A549 (cell line): Measurements from ENCODE around the gene TNS3.

Experiments used
- BHLHE40 ChIP-seq: IDR thresholded peaks from 2 replicates; pipeline ENCODE4 v1.6.1; 2012; ENCODE audit warnings: low read depth, low read length, inconsistent platforms
- CEBPB ChIP-seq, 2 experiments: fragments of >200 bp in 1 of 2; sonication (Bioruptor Twin) in 1 of 2; formaldehyde crosslinking in 1 of 2; IDR thresholded peaks; 2 replicates each; pipeline ENCODE4 v1.6.1; 2012 to 2016
- TF ChIP-seq, protein P1 (sequence below): fragments of >200 bp; sonication (Bioruptor Twin); formaldehyde crosslinking; IDR thresholded peaks from 3 replicates; pipeline ENCODE4 v1.5.1; 2016
- TF ChIP-seq, protein P2 (sequence below): fragments of 200-600 bp; sonication (generic); IDR thresholded peaks from 2 replicates; pipeline ENCODE4 v1.6.1; 2016; ENCODE audit warnings: antibody characterized with exemption, mild to moderate bottlenecking, moderate library complexity
- TF ChIP-seq, protein P3 (sequence below): fragments of 450-650 bp; IDR thresholded peaks from 2 replicates; pipeline ENCODE4 v1.6.1; 2014; ENCODE audit warnings: antibody characterized with exemption
- TF ChIP-seq, protein P4 (sequence below): fragments of 150-350 bp; IDR thresholded peaks from 2 replicates; pipeline ENCODE4 v1.6.1; 2014; ENCODE audit warnings: low read depth, mild to moderate bottlenecking, low read length

DNA sequence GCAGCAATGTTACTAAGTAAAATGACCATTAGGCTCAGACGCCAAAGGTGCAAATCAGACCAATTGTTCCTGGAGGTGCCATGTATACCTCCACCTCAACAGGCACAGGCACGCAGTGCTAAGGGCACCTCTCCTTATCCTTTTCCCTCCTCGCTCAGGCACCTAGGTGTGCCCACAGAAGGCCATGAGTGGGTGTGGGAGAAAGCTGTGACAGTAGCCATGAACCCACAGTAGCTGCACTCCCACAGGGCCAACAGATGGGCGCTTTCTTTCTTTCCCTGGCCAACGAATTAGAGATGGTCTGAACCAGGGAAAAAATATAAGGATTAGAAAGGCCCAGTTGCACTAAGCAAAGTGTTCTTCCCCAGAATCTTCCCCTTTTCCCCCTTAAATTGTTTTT, 15.5 kb upstream of the TNS3 start:
- TF ChIP-seq, protein P1, sequence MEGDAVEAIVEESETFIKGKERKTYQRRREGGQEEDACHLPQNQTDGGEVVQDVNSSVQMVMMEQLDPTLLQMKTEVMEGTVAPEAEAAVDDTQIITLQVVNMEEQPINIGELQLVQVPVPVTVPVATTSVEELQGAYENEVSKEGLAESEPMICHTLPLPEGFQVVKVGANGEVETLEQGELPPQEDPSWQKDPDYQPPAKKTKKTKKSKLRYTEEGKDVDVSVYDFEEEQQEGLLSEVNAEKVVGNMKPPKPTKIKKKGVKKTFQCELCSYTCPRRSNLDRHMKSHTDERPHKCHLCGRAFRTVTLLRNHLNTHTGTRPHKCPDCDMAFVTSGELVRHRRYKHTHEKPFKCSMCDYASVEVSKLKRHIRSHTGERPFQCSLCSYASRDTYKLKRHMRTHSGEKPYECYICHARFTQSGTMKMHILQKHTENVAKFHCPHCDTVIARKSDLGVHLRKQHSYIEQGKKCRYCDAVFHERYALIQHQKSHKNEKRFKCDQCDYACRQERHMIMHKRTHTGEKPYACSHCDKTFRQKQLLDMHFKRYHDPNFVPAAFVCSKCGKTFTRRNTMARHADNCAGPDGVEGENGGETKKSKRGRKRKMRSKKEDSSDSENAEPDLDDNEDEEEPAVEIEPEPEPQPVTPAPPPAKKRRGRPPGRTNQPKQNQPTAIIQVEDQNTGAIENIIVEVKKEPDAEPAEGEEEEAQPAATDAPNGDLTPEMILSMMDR: no peak
- TF ChIP-seq CEBPB (IDR thresholded peaks at IDR 0.05) (no peak), BHLHE40 (no peak)
- TF ChIP-seq, protein P2, sequence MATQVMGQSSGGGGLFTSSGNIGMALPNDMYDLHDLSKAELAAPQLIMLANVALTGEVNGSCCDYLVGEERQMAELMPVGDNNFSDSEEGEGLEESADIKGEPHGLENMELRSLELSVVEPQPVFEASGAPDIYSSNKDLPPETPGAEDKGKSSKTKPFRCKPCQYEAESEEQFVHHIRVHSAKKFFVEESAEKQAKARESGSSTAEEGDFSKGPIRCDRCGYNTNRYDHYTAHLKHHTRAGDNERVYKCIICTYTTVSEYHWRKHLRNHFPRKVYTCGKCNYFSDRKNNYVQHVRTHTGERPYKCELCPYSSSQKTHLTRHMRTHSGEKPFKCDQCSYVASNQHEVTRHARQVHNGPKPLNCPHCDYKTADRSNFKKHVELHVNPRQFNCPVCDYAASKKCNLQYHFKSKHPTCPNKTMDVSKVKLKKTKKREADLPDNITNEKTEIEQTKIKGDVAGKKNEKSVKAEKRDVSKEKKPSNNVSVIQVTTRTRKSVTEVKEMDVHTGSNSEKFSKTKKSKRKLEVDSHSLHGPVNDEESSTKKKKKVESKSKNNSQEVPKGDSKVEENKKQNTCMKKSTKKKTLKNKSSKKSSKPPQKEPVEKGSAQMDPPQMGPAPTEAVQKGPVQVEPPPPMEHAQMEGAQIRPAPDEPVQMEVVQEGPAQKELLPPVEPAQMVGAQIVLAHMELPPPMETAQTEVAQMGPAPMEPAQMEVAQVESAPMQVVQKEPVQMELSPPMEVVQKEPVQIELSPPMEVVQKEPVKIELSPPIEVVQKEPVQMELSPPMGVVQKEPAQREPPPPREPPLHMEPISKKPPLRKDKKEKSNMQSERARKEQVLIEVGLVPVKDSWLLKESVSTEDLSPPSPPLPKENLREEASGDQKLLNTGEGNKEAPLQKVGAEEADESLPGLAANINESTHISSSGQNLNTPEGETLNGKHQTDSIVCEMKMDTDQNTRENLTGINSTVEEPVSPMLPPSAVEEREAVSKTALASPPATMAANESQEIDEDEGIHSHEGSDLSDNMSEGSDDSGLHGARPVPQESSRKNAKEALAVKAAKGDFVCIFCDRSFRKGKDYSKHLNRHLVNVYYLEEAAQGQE: no peak
- TF ChIP-seq, protein P3, sequence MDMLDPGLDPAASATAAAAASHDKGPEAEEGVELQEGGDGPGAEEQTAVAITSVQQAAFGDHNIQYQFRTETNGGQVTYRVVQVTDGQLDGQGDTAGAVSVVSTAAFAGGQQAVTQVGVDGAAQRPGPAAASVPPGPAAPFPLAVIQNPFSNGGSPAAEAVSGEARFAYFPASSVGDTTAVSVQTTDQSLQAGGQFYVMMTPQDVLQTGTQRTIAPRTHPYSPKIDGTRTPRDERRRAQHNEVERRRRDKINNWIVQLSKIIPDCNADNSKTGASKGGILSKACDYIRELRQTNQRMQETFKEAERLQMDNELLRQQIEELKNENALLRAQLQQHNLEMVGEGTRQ: no peak
- TF ChIP-seq, protein P4, sequence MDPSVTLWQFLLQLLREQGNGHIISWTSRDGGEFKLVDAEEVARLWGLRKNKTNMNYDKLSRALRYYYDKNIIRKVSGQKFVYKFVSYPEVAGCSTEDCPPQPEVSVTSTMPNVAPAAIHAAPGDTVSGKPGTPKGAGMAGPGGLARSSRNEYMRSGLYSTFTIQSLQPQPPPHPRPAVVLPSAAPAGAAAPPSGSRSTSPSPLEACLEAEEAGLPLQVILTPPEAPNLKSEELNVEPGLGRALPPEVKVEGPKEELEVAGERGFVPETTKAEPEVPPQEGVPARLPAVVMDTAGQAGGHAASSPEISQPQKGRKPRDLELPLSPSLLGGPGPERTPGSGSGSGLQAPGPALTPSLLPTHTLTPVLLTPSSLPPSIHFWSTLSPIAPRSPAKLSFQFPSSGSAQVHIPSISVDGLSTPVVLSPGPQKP: no peak
